GM12865 (cell line): ENCODE results near the gene UNC5A.

Source experiments
- DNase-seq: peaks from one replicate; pipeline ENCODE4 v3.0.0; 2010; ENCODE audit warnings: low read depth
- H3K4me3 ChIP-seq: 2 replicates; pipeline ENCODE4 v1.5.1; 2011; ENCODE audit warnings: mild to moderate bottlenecking, low read depth, low read length, control low read depth
- TF ChIP-seq, protein P1 (sequence below): IDR thresholded peaks from 2 replicates; pipeline ENCODE4 v1.5.1; 2011; ENCODE audit warnings: low read length, control low read depth, low read depth, inconsistent platforms; ENCODE audit not compliant: insufficient read depth; ENCODE audit errors: missing control alignments

Gene UNC5A

GRCh38 chr5:176820937-176821336, 10.6 kb downstream of the UNC5A start:
- TF ChIP-seq, protein P1, sequence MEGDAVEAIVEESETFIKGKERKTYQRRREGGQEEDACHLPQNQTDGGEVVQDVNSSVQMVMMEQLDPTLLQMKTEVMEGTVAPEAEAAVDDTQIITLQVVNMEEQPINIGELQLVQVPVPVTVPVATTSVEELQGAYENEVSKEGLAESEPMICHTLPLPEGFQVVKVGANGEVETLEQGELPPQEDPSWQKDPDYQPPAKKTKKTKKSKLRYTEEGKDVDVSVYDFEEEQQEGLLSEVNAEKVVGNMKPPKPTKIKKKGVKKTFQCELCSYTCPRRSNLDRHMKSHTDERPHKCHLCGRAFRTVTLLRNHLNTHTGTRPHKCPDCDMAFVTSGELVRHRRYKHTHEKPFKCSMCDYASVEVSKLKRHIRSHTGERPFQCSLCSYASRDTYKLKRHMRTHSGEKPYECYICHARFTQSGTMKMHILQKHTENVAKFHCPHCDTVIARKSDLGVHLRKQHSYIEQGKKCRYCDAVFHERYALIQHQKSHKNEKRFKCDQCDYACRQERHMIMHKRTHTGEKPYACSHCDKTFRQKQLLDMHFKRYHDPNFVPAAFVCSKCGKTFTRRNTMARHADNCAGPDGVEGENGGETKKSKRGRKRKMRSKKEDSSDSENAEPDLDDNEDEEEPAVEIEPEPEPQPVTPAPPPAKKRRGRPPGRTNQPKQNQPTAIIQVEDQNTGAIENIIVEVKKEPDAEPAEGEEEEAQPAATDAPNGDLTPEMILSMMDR = no peak
- DNase-seq = no peak
- H3K4me3 ChIP-seq = no peak overlapping the region

DNA sequence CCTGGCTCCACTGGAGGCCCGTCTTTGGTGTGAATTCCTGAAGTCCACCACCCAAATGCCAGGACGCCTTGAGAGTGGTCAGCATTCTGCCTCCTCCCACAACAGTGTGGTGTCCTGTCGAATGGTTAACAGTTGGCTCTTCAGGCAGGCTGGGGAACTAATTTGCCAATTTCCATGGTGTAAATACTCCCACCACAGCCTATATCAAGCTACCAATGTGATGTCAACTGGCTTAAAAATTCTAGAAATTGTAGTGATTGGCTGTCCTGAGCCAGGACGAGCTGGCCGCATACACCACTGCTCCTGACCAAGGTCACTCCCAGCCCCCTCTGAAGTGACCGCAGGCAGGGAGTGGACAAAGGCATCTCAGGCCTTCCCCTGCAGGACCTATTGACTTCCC, 11.1 kb downstream of the UNC5A start:
- TF ChIP-seq, protein P1 = no peak

DNA sequence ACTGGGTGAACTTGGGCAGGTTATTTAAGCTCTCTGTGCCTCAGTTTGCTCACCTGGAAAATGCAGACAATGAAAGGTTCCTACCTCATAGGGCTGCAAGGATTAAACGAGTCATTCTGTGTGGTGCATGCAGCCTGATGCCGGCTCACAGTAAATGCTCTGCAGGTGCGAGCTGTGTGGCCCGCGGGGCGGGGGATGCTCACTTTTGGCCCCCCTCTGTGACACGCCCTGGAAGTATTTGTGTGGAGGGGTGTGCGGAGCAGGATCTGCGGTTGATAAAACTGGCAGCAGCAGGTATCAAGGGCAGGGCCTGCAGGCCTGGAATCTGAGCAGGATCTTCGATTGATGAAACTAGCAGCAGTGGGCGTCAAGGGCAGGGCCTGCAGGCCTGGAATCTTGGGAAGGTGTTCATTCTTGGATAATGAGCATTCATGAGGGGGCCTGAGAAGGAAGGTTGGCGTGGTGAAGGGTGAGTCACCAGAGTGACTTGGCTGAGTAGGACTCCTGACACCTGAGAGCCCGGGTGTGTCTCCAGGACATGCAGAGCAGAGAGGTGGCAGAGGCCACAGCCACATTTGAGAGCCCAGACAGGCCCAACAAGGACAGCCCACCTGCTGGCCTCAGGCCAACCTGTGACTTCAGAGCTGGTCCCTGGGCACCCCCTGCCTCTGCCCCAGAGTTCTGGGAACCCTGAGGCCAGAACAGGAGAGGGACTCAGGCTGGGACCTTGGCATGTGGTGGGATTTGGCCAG, 11.9 kb downstream of the UNC5A start:
- TF ChIP-seq, protein P1 = no peak
- no peak overlapping the region for H3K4me3 ChIP-seq
- no peak for DNase-seq

More for the DNA sequence above, 11.1 kb downstream of the UNC5A start:
- no peak overlapping the region for H3K4me3 ChIP-seq
- no peak for DNase-seq

DNA sequence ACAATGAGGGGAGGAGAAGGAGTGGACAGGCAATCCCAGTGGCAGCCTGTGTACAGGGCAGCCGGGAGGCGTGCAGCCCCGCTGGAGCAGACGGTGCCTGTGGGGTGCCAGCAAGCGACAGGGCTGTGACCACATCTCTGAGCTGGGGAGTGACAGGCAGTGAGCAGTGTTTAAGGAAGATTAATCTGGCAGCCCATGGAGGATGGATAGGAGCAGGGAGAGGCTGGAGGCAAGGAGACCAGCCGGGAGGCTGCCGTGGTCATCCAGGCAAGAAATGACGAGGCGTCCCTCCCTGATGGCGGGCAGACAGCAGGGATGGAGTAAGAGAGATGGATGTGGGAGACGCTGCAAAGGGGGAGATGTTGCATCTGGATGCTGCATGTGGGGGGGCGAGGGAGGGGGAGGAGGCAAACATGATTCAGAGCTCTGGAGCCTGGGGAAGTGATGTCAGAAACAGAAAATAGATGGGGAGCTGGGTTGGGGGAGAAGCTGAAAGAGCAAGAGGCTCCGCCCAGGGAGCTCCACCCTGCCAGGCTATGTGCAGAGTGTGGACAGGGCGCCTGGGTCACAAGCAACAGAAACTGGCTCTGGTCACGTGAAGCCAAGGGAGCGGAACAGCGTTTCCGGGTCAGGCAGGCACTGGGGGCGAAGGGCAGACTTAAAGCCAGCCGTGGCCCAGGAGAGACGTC, 12.6 kb downstream of the UNC5A start:
- no peak overlapping the region for H3K4me3 ChIP-seq
- TF ChIP-seq, protein P1 = no peak
- peak; percentile 33 for DNase-seq

DNA sequence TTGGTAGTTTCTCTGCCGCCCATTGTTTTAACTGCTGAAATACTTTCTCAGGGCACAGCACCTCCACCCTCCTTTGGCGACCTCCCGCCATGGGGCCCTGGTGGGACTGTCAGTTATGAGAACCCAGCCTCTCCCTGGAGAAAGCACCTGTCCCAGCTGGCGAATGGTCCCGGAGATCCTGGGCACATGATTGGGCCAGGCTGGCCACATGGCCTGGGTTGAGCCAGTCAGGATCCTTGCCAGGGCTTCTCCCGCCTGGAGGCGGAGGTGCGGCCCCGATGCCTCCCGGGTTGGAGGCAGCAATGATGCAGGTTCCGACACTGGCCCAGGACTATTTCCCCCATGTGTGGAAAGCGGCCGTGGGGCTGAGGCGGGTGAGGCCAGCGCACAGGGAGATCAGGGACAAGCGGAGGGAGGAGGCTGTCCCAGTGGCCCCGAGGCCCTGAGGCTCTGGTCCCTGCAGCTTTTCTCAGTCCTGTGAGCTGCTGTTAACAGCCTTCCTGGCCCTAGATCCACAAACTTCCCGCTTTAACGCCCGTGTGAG, 13.6 kb downstream of the UNC5A start:
- H3K4me3 ChIP-seq = no peak overlapping the region
- no peak for DNase-seq
- TF ChIP-seq, protein P1 = no peak

- no peak for DNase-seq
- TF ChIP-seq, protein P1 = no peak
- no peak overlapping the region for H3K4me3 ChIP-seq
Measured at GRCh38 chr5:176824604-176825003, 14.2 kb downstream of the UNC5A start.
